HL-60 (cell line): ENCODE measurements around the gene SOAT2.

ENCODE experiments used
- DNase-seq, 2 experiments: peaks; one replicate each; pipeline ENCODE4 v3.0.0-alpha.2; 2010 to 2020; ENCODE audit warnings: low read depth in 1 of 2, low spot score in 1 of 2
- H3K27ac ChIP-seq: fragments of 250-450 bp; sonication (Bioruptor Pico); replicated peaks from 2 replicates; pipeline ENCODE4 v1.5.1; 2020; ENCODE audit warnings: mild to moderate bottlenecking, moderate library complexity
- H3K27me3 ChIP-seq: fragments of 250-450 bp; sonication (Bioruptor Pico); 2 replicates; pipeline ENCODE4 v1.5.1; 2021; ENCODE audit warnings: mild to moderate bottlenecking, moderate library complexity; ENCODE audit not compliant: insufficient read depth, poor library complexity, severe bottlenecking
- H3K4me3 ChIP-seq: replicated peaks from 2 replicates; pipeline ENCODE4 v1.5.1; 2011; ENCODE audit warnings: mild to moderate bottlenecking, control low read depth, low read length; ENCODE audit not compliant: insufficient read depth
- GABPA ChIP-seq: IDR thresholded peaks from 2 replicates; pipeline ENCODE4 v1.6.1; 2012; ENCODE audit warnings: low read depth
- POLR2AphosphoS5 ChIP-seq: IDR thresholded peaks from 2 replicates; pipeline ENCODE4 v1.6.1; 2012; ENCODE audit warnings: low read depth
- SPI1 ChIP-seq: IDR thresholded peaks from 2 replicates; pipeline ENCODE4 v1.6.1; 2012; ENCODE audit warnings: low read depth, mild to moderate bottlenecking, borderline replicate concordance
- TF ChIP-seq, protein P1 (sequence below): IDR thresholded peaks from 2 replicates; pipeline ENCODE4 v1.6.1; 2012; ENCODE audit warnings: low read depth; ENCODE audit not compliant: insufficient replicate concordance
- TF ChIP-seq, protein P2 (sequence below): IDR thresholded peaks from one replicate; pipeline ENCODE4 v1.5.1; 2011; ENCODE audit warnings: low read length, control low read depth, inconsistent platforms; ENCODE audit not compliant: insufficient read depth

SOAT2 gene

DNA sequence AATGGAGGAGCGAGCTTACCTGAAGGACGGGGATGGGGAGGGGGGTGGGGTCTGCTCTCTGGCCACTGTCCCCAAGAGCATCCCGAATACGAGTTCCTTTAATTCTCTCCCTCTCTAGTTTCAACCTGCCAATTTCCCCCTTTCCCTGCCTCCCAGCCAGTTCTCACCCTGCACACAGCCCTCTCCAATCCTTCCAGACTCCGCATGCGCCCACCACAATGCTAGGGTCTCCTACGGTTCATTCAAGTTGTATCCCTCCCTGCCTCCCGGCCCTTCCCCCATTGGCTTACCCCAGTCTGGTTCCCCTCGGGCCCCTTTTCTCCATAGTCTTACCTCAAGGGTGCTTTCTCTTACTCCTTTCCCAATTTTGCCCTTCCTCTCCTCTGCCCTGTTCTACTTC, 6.5 kb upstream of the SOAT2 start:
- Histone ChIP-seq H3K4me3 (no peak overlapping the region), H3K27ac (no peak overlapping the region), H3K27me3 (no peaks in the 10 kb centered on the region)
- TF ChIP-seq, protein P1, sequence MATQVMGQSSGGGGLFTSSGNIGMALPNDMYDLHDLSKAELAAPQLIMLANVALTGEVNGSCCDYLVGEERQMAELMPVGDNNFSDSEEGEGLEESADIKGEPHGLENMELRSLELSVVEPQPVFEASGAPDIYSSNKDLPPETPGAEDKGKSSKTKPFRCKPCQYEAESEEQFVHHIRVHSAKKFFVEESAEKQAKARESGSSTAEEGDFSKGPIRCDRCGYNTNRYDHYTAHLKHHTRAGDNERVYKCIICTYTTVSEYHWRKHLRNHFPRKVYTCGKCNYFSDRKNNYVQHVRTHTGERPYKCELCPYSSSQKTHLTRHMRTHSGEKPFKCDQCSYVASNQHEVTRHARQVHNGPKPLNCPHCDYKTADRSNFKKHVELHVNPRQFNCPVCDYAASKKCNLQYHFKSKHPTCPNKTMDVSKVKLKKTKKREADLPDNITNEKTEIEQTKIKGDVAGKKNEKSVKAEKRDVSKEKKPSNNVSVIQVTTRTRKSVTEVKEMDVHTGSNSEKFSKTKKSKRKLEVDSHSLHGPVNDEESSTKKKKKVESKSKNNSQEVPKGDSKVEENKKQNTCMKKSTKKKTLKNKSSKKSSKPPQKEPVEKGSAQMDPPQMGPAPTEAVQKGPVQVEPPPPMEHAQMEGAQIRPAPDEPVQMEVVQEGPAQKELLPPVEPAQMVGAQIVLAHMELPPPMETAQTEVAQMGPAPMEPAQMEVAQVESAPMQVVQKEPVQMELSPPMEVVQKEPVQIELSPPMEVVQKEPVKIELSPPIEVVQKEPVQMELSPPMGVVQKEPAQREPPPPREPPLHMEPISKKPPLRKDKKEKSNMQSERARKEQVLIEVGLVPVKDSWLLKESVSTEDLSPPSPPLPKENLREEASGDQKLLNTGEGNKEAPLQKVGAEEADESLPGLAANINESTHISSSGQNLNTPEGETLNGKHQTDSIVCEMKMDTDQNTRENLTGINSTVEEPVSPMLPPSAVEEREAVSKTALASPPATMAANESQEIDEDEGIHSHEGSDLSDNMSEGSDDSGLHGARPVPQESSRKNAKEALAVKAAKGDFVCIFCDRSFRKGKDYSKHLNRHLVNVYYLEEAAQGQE = no peak
- no peak for TF ChIP-seq SPI1
- TF ChIP-seq, protein P2, sequence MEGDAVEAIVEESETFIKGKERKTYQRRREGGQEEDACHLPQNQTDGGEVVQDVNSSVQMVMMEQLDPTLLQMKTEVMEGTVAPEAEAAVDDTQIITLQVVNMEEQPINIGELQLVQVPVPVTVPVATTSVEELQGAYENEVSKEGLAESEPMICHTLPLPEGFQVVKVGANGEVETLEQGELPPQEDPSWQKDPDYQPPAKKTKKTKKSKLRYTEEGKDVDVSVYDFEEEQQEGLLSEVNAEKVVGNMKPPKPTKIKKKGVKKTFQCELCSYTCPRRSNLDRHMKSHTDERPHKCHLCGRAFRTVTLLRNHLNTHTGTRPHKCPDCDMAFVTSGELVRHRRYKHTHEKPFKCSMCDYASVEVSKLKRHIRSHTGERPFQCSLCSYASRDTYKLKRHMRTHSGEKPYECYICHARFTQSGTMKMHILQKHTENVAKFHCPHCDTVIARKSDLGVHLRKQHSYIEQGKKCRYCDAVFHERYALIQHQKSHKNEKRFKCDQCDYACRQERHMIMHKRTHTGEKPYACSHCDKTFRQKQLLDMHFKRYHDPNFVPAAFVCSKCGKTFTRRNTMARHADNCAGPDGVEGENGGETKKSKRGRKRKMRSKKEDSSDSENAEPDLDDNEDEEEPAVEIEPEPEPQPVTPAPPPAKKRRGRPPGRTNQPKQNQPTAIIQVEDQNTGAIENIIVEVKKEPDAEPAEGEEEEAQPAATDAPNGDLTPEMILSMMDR = no peak
- no peak for TF ChIP-seq POLR2AphosphoS5
- DNase-seq = no peak

DNA sequence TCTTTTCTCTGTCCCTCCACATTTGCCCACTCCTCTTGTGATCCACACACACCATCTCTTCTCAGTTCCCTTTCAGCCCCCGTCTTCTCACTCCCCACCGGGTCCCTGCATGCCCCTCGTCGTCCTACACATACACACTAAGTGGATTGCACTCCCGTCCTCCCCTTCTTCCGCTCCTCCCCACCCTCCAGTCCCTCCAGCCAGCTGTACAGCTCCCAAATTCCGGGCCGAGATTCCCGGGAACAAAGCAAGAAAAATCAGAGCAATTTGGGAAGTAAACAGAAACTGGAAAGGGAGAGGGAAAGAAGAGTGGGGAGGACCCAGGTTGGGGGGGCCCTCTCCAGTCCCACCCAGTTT, 6.1 kb upstream of the SOAT2 start:
- no peak overlapping the region for H3K27ac ChIP-seq
- TF ChIP-seq, protein P2 = no peak
- TF ChIP-seq SPI1 (no peak), POLR2AphosphoS5 (no peak)
- DNase-seq = no peak
- no peaks in the 10 kb centered on the region for H3K27me3 ChIP-seq
- peak overlapping the region; percentile 51 for H3K4me3 ChIP-seq

GRCh38 chr12:53097564-53098353, 5.5 kb upstream of the SOAT2 start, which contains the start of gene IGFBP6:
IGFBP6 (plus strand) TSS chr12:53097667; CDS start chr12:53097718, 51 bp downstream.
- Histone ChIP-seq H3K4me3 (peak within 1 kb of the TSS; percentile 51), H3K27ac (no peak within 1 kb of the TSS), H3K27me3 (no peaks in the 10 kb centered on the region)
- TF ChIP-seq SPI1 (no peak), GABPA (no peak)
- TF ChIP-seq, protein P2 = no peak
- DNase-seq = peak in 1 of 2 experiments; percentile 54

DNA sequence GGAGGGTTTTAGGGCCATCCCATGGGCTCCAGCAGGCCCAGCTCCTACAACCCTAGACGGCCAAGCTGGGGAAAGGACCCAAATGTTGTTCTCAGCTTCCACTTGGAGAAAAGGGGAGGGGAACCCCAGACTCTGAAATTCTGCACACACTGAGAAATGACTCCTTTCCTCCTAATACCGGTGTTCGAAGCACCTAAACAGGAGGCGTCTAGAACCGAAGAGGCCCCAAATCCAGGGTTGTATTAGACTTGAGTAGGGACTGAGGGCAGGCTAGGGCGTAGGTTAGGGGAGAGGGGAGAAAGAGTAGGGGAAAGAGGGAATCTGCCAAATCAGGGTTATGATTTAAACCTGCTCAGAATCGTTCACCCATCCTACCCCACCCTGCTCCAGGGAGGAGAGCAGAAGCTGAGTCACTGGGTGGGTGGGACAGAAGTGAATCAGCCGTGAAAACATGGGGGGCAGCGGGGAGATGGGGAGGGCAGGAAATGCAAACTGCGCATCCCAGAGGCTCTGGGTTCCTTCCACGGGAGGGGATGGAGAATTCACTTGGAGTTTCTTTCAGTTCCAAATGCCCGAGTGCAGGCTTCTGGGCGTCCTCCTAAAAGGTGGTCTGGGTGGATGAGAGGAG, 4.8 kb upstream of the SOAT2 start:
- no peak for TF ChIP-seq SPI1
- no peak for TF ChIP-seq POLR2AphosphoS5
- TF ChIP-seq, protein P2 = no peak
- TF ChIP-seq GABPA = no peak
- TF ChIP-seq, protein P1 = no peak
- Histone ChIP-seq H3K4me3 (no peak overlapping the region; the same call in 1 of the 2 replicates), H3K27me3 (no peaks in the 10 kb centered on the region), H3K27ac (no peak overlapping the region)
- no peak for DNase-seq
